Measurements from ENCODE around the gene NELFCD.
"Not testable (repeated sequence)": the region's sequence is repeated elsewhere in the genome, so short reads cannot be mapped to it uniquely, and the experiment has no call there.

The NELFCD gene

GRCh38 chr20:59010995-59011873 lies 30.2 kb downstream of the NELFCD start:
- no peak for DNase-seq

GRCh38 chr20:59011874-59012157 lies 30.8 kb downstream of the NELFCD start:
- not testable (repeated sequence) for DNase-seq

GRCh38 chr20:59013031-59013951 lies 32.2 kb downstream of the NELFCD start:
- no peak for DNase-seq

GRCh38 chr20:59013959-59014608 lies 33.0 kb downstream of the NELFCD start:
- no peak for DNase-seq

- no peak for DNase-seq
Measured at GRCh38 chr20:59014680-59015389, 33.8 kb downstream of the NELFCD start.

- no peak for DNase-seq
Measured at GRCh38 chr20:59015411-59015810, 34.4 kb downstream of the NELFCD start.

- no peak for DNase-seq
Measured at GRCh38 chr20:59015812-59016711, 35.0 kb downstream of the NELFCD start.

- no peak for DNase-seq
Measured at GRCh38 chr20:59016795-59017492, 35.9 kb downstream of the NELFCD start.

GRCh38 chr20:59017493-59018231 lies 36.6 kb downstream of the NELFCD start:
- DNase-seq, result no peak

GRCh38 chr20:59018817-59019216 lies 37.8 kb downstream of the NELFCD start:
- DNase-seq, result no peak

GRCh38 chr20:59019217-59019616 lies 38.2 kb downstream of the NELFCD start, which contains the start of gene TUBB1:
TSS of gene TUBB1 (plus strand) at chr20:59019429. CDS start at chr20:59019523, 94 bp downstream.
- no peak for DNase-seq

- DNase-seq, result no peak
Measured at GRCh38 chr20:59020938-59021551, 40.0 kb downstream of the NELFCD start.

- DNase-seq, result no peak
Measured at GRCh38 chr20:59022754-59023153, 41.7 kb downstream of the NELFCD start.

- DNase-seq, result no peak
Measured at GRCh38 chr20:59023616-59024015, 42.6 kb downstream of the NELFCD start.

- no peak for DNase-seq
Measured at GRCh38 chr20:59024111-59024530, 43.1 kb downstream of the NELFCD start.

GRCh38 chr20:59025086-59025485 lies 44.0 kb downstream of the NELFCD start:
- no peak for DNase-seq

GRCh38 chr20:59025511-59025910 lies 44.5 kb downstream of the NELFCD start:
- DNase-seq, result no peak

- no peak for DNase-seq
Measured at GRCh38 chr20:59026904-59027740, 46.1 kb downstream of the NELFCD start.

Data from NCI-H1105 (cell line).